ENCODE measurements around the gene TP63. TPM values are rescaled to one million over a fixed set of nuclear protein-coding genes. Genes with fewer than 3 reads are reported as not detected.

TP63 gene
- total RNA-seq, 1 donor from 2014 or later = 25.9 TPM

GRCh38 chr3:189909573-189909972 is 278.4 kb downstream of the TP63 start:
- H3K27me3 Mint-ChIP-seq (ENCODE audit: low read depth) = no peaks in the 10 kb centered on the region
- H3K4me1 Mint-ChIP-seq = no peaks in the 10 kb centered on the region
- H3K4me3 Mint-ChIP-seq = no peak overlapping the region
- DNase-seq (ENCODE audit: low spot score in 2 of 2, unreplicated experiment in 2 of 2) = no peak
- H3K9me3 Mint-ChIP-seq = no peaks in the 10 kb centered on the region
- no peak overlapping the region for H3K27ac Mint-ChIP-seq
- H3K36me3 Mint-ChIP-seq = no peaks in the 10 kb centered on the region
- TF ChIP-seq CTCF (IDR thresholded peaks at IDR 0.05; ENCODE audit: unreplicated experiment) = no peak

- H3K9me3 Mint-ChIP-seq = no peaks in the 10 kb centered on the region
- no peaks in the 10 kb centered on the region for H3K27me3 Mint-ChIP-seq (ENCODE audit: low read depth)
- no peak for DNase-seq (ENCODE audit: low spot score in 2 of 2, unreplicated experiment in 2 of 2)
- H3K4me1 Mint-ChIP-seq = no peaks in the 10 kb centered on the region
- H3K4me3 Mint-ChIP-seq = no peak overlapping the region
- TF ChIP-seq CTCF (IDR thresholded peaks at IDR 0.05; ENCODE audit: unreplicated experiment) = no peak
- H3K36me3 Mint-ChIP-seq = no peaks in the 10 kb centered on the region
- no peak overlapping the region for H3K27ac Mint-ChIP-seq
Observed at GRCh38 chr3:189911001-189911400, 279.8 kb downstream of the TP63 start.

GRCh38 chr3:189914799-189915198 is 283.6 kb downstream of the TP63 start:
- TF ChIP-seq CTCF (IDR thresholded peaks at IDR 0.05; ENCODE audit: unreplicated experiment) = no peak
- Mint-ChIP-seq H3K36me3 (no peaks in the 10 kb centered on the region), H3K27ac (no peak overlapping the region), H3K4me1 (no peaks in the 10 kb centered on the region), H3K9me3 (no peaks in the 10 kb centered on the region), H3K27me3 (ENCODE audit: low read depth) (no peaks in the 10 kb centered on the region), H3K4me3 (no peak overlapping the region)
- DNase-seq (ENCODE audit: low spot score in 2 of 2, unreplicated experiment in 2 of 2) = no peak

GRCh38 chr3:189921770-189922169 is 290.6 kb downstream of the TP63 start:
- H3K36me3 Mint-ChIP-seq = no peaks in the 10 kb centered on the region
- H3K27me3 Mint-ChIP-seq (ENCODE audit: low read depth) = no peaks in the 10 kb centered on the region
- no peak for DNase-seq (ENCODE audit: low spot score in 2 of 2, unreplicated experiment in 2 of 2)
- H3K27ac Mint-ChIP-seq = no peak overlapping the region
- H3K4me3 Mint-ChIP-seq = no peak overlapping the region
- no peaks in the 10 kb centered on the region for H3K4me1 Mint-ChIP-seq
- no peak for TF ChIP-seq CTCF (IDR thresholded peaks at IDR 0.05; ENCODE audit: unreplicated experiment)
- peaks cover 18% of the 10 kb centered on the region for H3K9me3 Mint-ChIP-seq

- Mint-ChIP-seq H3K36me3 (no peaks in the 10 kb centered on the region), H3K4me1 (no peaks in the 10 kb centered on the region), H3K27ac (no peak overlapping the region), H3K27me3 (ENCODE audit: low read depth) (no peaks in the 10 kb centered on the region), H3K9me3 (peaks cover 9% of the 10 kb centered on the region), H3K4me3 (no peak overlapping the region)
- TF ChIP-seq CTCF (IDR thresholded peaks at IDR 0.05; ENCODE audit: unreplicated experiment) = no peak
- DNase-seq (ENCODE audit: low spot score in 2 of 2, unreplicated experiment in 2 of 2) = no peak
Observed at GRCh38 chr3:189927975-189928895, 297.0 kb downstream of the TP63 start.

Measured in mesothelial cell of epicardium (in vitro differentiated cells).